ENCODE results near the gene JAZF1.

- no peak for TF ChIP-seq POLR2AphosphoS5 (IDR thresholded peaks at IDR 0.05)
- no peak for TF ChIP-seq CTCF (IDR thresholded peaks at IDR 0.05)
- TF ChIP-seq POLR2A (IDR thresholded peaks at IDR 0.05) = no peak
These were observed 308.0 kb downstream of the JAZF1 start for GRCh38 chr7:27872356-27873275.

All from gastroesophageal sphincter (tissue), 3 donors.